ENCODE results near the gene ST3GAL4.

- TF ChIP-seq, protein P1, sequence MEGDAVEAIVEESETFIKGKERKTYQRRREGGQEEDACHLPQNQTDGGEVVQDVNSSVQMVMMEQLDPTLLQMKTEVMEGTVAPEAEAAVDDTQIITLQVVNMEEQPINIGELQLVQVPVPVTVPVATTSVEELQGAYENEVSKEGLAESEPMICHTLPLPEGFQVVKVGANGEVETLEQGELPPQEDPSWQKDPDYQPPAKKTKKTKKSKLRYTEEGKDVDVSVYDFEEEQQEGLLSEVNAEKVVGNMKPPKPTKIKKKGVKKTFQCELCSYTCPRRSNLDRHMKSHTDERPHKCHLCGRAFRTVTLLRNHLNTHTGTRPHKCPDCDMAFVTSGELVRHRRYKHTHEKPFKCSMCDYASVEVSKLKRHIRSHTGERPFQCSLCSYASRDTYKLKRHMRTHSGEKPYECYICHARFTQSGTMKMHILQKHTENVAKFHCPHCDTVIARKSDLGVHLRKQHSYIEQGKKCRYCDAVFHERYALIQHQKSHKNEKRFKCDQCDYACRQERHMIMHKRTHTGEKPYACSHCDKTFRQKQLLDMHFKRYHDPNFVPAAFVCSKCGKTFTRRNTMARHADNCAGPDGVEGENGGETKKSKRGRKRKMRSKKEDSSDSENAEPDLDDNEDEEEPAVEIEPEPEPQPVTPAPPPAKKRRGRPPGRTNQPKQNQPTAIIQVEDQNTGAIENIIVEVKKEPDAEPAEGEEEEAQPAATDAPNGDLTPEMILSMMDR (IDR thresholded peaks at IDR 0.05): no peak
- TF ChIP-seq POLR2AphosphoS5 (IDR thresholded peaks at IDR 0.05) (no peak), EP300 (IDR thresholded peaks at IDR 0.05) (no peak)
These were observed 84.8 kb downstream of the ST3GAL4 start for GRCh38 chr11:126440276-126440675.

All from sigmoid colon (tissue), 4 donors.